ENCODE results near the gene RASL10B.

RASL10B gene

GRCh38 chr17:35775583-35775982 lies 44.1 kb downstream of the RASL10B start:
- no peak for TF ChIP-seq CTCF (IDR thresholded peaks at IDR 0.05; ENCODE audit: control extremely low read depth, extremely low read depth, low read depth, missing control alignments)
- ChIA-PET CTCF (interaction anchor here (1.0 to 3.7 kb wide), 4 partner anchors 9 to 29 kb away, joined by 3 to 18 read pairs (median 4); no protein-coding TSS in a partner anchor), POLR2A (no interaction called here)
- DNase-seq (ENCODE audit: extremely low spot score), result no peak

GRCh38 chr17:35778641-35779196 lies 47.3 kb downstream of the RASL10B start:
- ChIA-PET CTCF (interaction anchor here (1.2 to 2.5 kb wide), 5 partner anchors 9 to 26 kb away, joined by 3 to 8 read pairs (median 7); no protein-coding TSS in a partner anchor), POLR2A (no interaction called here)

GRCh38 chr17:35780950-35781349 lies 49.5 kb downstream of the RASL10B start:
- no peak for DNase-seq (ENCODE audit: extremely low spot score)
- CTCF ChIA-PET, result interaction anchor here (0.8 to 3.0 kb wide), 6 partner anchors 8 to 33 kb away, joined by 3 to 16 read pairs (median 6); partner anchors contain the start of gene TAF15
- POLR2A ChIA-PET, result no interaction called here
- TF ChIP-seq CTCF (IDR thresholded peaks at IDR 0.05; ENCODE audit: control extremely low read depth, extremely low read depth, low read depth, missing control alignments), result no peak

More at GRCh38 chr17:35778641-35779196, 47.3 kb downstream of the RASL10B start:
- DNase-seq (ENCODE audit: extremely low spot score), result no peak
- TF ChIP-seq CTCF (IDR thresholded peaks at IDR 0.05; ENCODE audit: control extremely low read depth, extremely low read depth, low read depth, missing control alignments), result no peak

- no peak for DNase-seq (ENCODE audit: extremely low spot score)
- TF ChIP-seq CTCF (IDR thresholded peaks at IDR 0.05; ENCODE audit: control extremely low read depth, extremely low read depth, low read depth, missing control alignments), result no peak
- ChIA-PET POLR2A (no interaction called here), CTCF (interaction anchor here (1.2 to 2.2 kb wide), 3 partner anchors 8 to 21 kb away, joined by 3 to 14 read pairs (median 5); no protein-coding TSS in a partner anchor)
Measured at GRCh38 chr17:35784895-35785294, 53.5 kb downstream of the RASL10B start.

- no peak for TF ChIP-seq CTCF (IDR thresholded peaks at IDR 0.05; ENCODE audit: control extremely low read depth, extremely low read depth, low read depth, missing control alignments)
- CTCF ChIA-PET, result interaction anchor here (1.5 to 3.5 kb wide), 2 partner anchors 18 to 23 kb away, joined by 3 to 17 read pairs; no protein-coding TSS in a partner anchor
- DNase-seq (ENCODE audit: extremely low spot score), result no peak
- POLR2A ChIA-PET, result no interaction called here
Measured at GRCh38 chr17:35786941-35787432, 55.5 kb downstream of the RASL10B start.

GRCh38 chr17:35788477-35789368 lies 57.3 kb downstream of the RASL10B start:
- ChIA-PET CTCF (interaction anchor here (1.2 to 3.5 kb wide), 4 partner anchors 11 to 25 kb away, joined by 3 to 17 read pairs (median 4); no protein-coding TSS in a partner anchor), POLR2A (interaction anchor here (1.2 kb wide), 1 partner anchor 20 kb away, joined by 3 read pairs; the partner anchor contains the start of gene TAF15)
- no peak for TF ChIP-seq CTCF (IDR thresholded peaks at IDR 0.05; ENCODE audit: control extremely low read depth, extremely low read depth, low read depth, missing control alignments)
- DNase-seq (ENCODE audit: extremely low spot score), result no peak

All from GM10248 (cell line).